ENCODE data around the gene CDCA3.

The CDCA3 gene

GRCh38 chr12:6855322-6855721, 4.2 kb upstream of the CDCA3 start:
- Histone ChIP-seq H3K9me3 (ENCODE audit: control insufficient read depth, low read length) (no peaks in the 10 kb centered on the region), H3K27ac (no peak overlapping the region), H3K79me2 (peaks cover 28% of the 10 kb centered on the region), H3K36me3 (ENCODE audit: control insufficient read depth, insufficient read depth, low read length) (no peaks in the 10 kb centered on the region), H3K9ac (no peak overlapping the region), H3K4me2 (ENCODE audit: low read length) (no peak overlapping the region), H2AFZ (no peak overlapping the region), H3K4me3 (ENCODE audit: low read depth, low read length) (no peak overlapping the region), H3K4me1 (peaks cover 17% of the 10 kb centered on the region), H3K27me3 (ENCODE audit: control insufficient read depth, insufficient read depth, low read length) (no peaks in the 10 kb centered on the region)
- TF ChIP-seq, protein P1, sequence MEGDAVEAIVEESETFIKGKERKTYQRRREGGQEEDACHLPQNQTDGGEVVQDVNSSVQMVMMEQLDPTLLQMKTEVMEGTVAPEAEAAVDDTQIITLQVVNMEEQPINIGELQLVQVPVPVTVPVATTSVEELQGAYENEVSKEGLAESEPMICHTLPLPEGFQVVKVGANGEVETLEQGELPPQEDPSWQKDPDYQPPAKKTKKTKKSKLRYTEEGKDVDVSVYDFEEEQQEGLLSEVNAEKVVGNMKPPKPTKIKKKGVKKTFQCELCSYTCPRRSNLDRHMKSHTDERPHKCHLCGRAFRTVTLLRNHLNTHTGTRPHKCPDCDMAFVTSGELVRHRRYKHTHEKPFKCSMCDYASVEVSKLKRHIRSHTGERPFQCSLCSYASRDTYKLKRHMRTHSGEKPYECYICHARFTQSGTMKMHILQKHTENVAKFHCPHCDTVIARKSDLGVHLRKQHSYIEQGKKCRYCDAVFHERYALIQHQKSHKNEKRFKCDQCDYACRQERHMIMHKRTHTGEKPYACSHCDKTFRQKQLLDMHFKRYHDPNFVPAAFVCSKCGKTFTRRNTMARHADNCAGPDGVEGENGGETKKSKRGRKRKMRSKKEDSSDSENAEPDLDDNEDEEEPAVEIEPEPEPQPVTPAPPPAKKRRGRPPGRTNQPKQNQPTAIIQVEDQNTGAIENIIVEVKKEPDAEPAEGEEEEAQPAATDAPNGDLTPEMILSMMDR (IDR thresholded peaks at IDR 0.05), result no peak

GRCh38 chr12:6854036-6854435, 3.0 kb upstream of the CDCA3 start:
- no peaks in the 10 kb centered on the region for H3K36me3 ChIP-seq (ENCODE audit: control insufficient read depth, insufficient read depth, low read length)
- H3K27ac ChIP-seq, result no peak overlapping the region
- no peak overlapping the region for H3K4me3 ChIP-seq (ENCODE audit: low read depth, low read length)
- no peaks in the 10 kb centered on the region for H3K27me3 ChIP-seq (ENCODE audit: control insufficient read depth, insufficient read depth, low read length)
- no peak overlapping the region for H3K4me2 ChIP-seq (ENCODE audit: low read length)
- H3K79me2 ChIP-seq, result peaks cover 28% of the 10 kb centered on the region
- H3K9me3 ChIP-seq (ENCODE audit: control insufficient read depth, low read length), result no peaks in the 10 kb centered on the region
- H3K4me1 ChIP-seq, result peaks cover 17% of the 10 kb centered on the region
- H2AFZ ChIP-seq, result no peak overlapping the region
- TF ChIP-seq, protein P1 (IDR thresholded peaks at IDR 0.05), result no peak
- H3K9ac ChIP-seq, result no peak overlapping the region

GRCh38 chr12:6853626-6854025, 2.5 kb upstream of the CDCA3 start:
- Histone ChIP-seq H3K27ac (peak overlapping the region; percentile 98), H3K79me2 (peaks cover 28% of the 10 kb centered on the region), H3K4me3 (ENCODE audit: low read depth, low read length) (no peak overlapping the region), H3K4me1 (peaks cover 17% of the 10 kb centered on the region), H3K9ac (no peak overlapping the region), H3K4me2 (ENCODE audit: low read length) (no peak overlapping the region), H3K9me3 (ENCODE audit: control insufficient read depth, low read length) (no peaks in the 10 kb centered on the region), H3K36me3 (ENCODE audit: control insufficient read depth, insufficient read depth, low read length) (no peaks in the 10 kb centered on the region), H2AFZ (no peak overlapping the region), H3K27me3 (ENCODE audit: control insufficient read depth, insufficient read depth, low read length) (no peaks in the 10 kb centered on the region)
- TF ChIP-seq, protein P1 (IDR thresholded peaks at IDR 0.05), result no peak

DNA sequence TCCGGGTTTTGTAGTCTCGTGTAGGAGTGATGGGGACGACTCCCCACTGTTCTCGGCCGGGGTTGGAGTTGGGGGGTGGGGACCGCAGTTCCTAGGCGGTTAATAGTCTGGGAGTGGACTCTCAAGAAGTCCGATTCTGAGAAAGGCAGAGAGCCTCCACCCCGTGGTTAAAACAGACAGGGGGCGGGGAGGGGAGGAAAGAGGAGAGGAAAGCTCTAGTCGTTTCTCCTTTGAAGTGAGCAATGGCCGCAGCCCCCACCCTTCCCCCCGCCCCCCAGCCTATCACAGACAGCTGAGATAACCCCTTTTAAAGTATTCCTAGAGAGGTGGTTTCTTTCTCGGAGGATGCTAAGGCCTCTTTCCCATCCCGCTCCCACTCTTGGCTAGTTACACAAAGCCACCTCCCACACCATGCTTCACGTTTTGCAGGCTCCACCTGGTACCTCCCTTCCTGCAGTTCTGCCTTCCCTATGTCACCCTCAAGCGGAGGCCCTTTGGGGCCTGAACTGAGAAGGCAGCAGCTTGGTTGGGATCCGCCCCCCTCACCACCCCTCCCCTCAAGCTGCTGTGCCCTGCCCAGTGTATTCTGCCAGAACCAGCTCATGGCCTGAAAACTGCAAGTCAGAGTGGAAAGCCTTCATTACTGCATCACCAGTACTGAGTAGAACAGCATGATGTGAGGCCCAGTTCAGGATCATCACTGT, 1.7 kb upstream of the CDCA3 start:
- Histone ChIP-seq H3K79me2 (peaks cover 24% of the 10 kb centered on the region), H3K27ac (peak overlapping the region; percentile 98), H3K27me3 (ENCODE audit: control insufficient read depth, insufficient read depth, low read length) (no peaks in the 10 kb centered on the region), H3K9me3 (ENCODE audit: control insufficient read depth, low read length) (no peaks in the 10 kb centered on the region), H3K9ac (no peak overlapping the region), H3K4me3 (ENCODE audit: low read depth, low read length) (peak overlapping the region; percentile 96), H3K36me3 (ENCODE audit: control insufficient read depth, insufficient read depth, low read length) (no peaks in the 10 kb centered on the region), H2AFZ (peak overlapping the region; percentile 99), H3K4me2 (ENCODE audit: low read length) (peak overlapping the region; percentile 60), H3K4me1 (peaks cover 17% of the 10 kb centered on the region)
- TF ChIP-seq, protein P1 (IDR thresholded peaks at IDR 0.05), result no peak
